Brain microvascular endothelial cell (primary cell): ENCODE measurements around the gene LSP1.

Experiments used
- DNase-seq: peaks from one replicate; pipeline ENCODE4 v3.0.0-alpha.2; 2020
- H3K27ac ChIP-seq: fragments of 250-450 bp; sonication (Bioruptor Pico); 2 replicates; pipeline ENCODE4 v1.5.1; 2020; ENCODE audit warnings: mild to moderate bottlenecking, moderate library complexity
- H3K27me3 ChIP-seq: fragments of 250-450 bp; sonication (Bioruptor Pico); replicated peaks from 2 replicates; pipeline ENCODE4 v1.5.1; 2020; ENCODE audit warnings: mild to moderate bottlenecking
- H3K36me3 ChIP-seq: fragments of 250-450 bp; sonication (Bioruptor Pico); replicated peaks from 2 replicates; pipeline ENCODE4 v1.5.1; 2020; ENCODE audit warnings: mild to moderate bottlenecking
- H3K4me3 ChIP-seq: 2 replicates; pipeline ENCODE4 v1.5.1; 2011; ENCODE audit warnings: low read depth, mild to moderate bottlenecking, control low read depth, low read length, moderate library complexity
- CTCF ChIP-seq: IDR thresholded peaks from 2 replicates; pipeline ENCODE4 v1.5.1; 2011; ENCODE audit warnings: low read depth, mild to moderate bottlenecking, moderate library complexity, low read length, control low read depth, inconsistent platforms; ENCODE audit errors: missing control alignments
- in situ Hi-C: cut with HindIII; loops from 2 replicates; pipeline ENCODE4 v1.10.0; 2017; ENCODE audit warnings: low sequenced_read_pairs, low pct_ligation_motif_present

Gene LSP1

DNA sequence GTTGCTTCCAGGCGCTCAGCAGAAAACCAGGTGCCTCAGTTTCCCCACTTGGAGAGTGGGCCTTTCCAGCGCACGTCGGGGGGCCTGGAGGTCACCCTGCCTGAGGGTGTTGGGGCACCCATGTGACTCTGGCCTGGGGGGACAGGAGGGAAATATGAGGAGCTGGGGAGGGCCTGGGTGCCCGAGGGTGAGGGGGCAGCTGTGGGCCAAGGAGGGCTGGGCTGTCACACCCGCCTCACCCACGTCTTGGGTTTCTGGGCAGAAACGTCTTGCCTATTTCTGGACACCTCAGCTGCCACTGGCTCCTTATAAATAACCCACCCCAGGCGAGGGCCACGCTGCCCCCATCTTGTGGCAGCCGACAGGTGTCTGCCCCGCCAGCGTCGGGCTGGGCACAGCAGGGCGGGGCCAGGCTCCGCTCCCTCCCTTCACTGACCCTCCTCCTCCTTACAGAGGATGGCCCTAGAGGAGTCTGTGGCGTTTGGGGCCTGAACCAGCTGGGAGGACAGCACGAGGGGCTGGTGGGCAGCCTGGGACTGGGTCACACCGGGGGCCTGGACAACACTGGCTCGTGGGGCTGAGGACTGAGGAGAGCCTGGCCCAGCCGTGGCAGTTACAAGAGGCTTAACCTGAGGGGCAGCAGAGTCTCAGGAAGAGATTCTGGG is 68.2 kb downstream of the LSP1 start:
- DNase-seq: no peak
- in situ Hi-C loops: no loop called here
- H3K27ac ChIP-seq: no peak overlapping the region

DNA sequence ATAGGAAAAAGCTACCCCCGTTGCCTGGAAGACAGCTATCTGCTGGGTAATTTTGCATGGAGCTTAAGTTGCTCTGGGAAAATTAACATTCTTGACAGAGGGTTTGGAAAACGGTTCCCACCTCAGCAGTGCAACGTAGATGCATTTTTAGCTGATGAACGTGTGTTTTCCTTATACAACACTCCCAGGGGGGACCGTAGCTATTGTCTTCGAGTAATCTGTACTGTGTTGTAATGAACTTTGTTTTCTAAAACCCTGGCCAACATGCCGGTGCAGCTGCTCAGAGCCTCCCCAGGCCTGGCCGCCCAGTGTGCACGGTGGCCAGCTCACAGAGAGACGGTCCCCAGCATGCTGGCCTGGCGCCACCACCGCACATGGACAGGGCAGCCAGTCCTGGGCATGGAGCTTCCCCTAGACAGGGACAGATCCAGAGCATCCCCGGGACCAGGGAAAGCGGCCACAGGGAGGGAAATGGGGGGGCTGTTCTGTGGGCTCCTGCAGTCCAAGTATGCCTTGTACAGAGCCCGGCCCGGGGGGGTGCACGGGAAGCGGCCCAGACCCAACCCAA is 68.8 kb downstream of the LSP1 start:
- Histone ChIP-seq H3K4me3 (no peak overlapping the region), H3K27ac (no peak overlapping the region), H3K27me3 (no peaks in the 10 kb centered on the region), H3K36me3 (no peaks in the 10 kb centered on the region)
- in situ Hi-C loops: no loop called here
- no peak for TF ChIP-seq CTCF
- DNase-seq: no peak

More for the DNA sequence above, 68.2 kb downstream of the LSP1 start:
- TF ChIP-seq CTCF: no peak
- Histone ChIP-seq H3K27me3 (no peaks in the 10 kb centered on the region), H3K36me3 (no peaks in the 10 kb centered on the region), H3K4me3 (no peak overlapping the region)

- in situ Hi-C loops: no loop called here
- TF ChIP-seq CTCF: no peak
- Histone ChIP-seq H3K27me3 (no peaks in the 10 kb centered on the region), H3K27ac (no peak overlapping the region), H3K4me3 (no peak overlapping the region), H3K36me3 (no peaks in the 10 kb centered on the region)
- no peak for DNase-seq
These were observed 69.7 kb downstream of the LSP1 start for GRCh38 chr11:1922481-1923081.

- Histone ChIP-seq H3K4me3 (no peak overlapping the region), H3K27ac (no peak overlapping the region), H3K27me3 (no peaks in the 10 kb centered on the region), H3K36me3 (no peaks in the 10 kb centered on the region)
- no peak for TF ChIP-seq CTCF
- in situ Hi-C loops: no loop called here
- DNase-seq: no peak
These were observed 70.5 kb downstream of the LSP1 start for GRCh38 chr11:1923201-1923956.

DNA sequence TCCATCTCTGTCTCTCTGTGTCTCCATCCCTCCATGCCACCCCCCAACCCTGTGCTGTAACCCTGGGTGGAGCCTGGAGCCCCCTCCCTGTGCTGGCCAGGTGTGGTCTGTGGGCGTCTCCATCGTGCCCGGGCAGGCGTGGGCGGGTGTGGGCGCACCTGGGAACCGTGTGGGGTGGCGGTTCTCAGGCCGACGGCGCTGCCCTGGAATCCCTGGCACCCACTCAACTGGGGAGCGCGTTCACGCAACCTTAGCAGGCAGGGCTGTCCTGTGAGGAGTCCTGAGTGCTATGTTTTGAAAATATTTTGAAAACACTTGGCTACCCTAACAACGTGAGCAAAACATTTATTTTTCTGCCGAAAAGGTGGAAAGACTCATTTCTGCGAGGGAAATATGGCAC is 71.3 kb downstream of the LSP1 start:
- no peak for DNase-seq
- in situ Hi-C loops: no loop called here
- no peaks in the 10 kb centered on the region for H3K36me3 ChIP-seq
- TF ChIP-seq CTCF: no peak
- no peak overlapping the region for H3K4me3 ChIP-seq
- no peak overlapping the region for H3K27ac ChIP-seq
- no peaks in the 10 kb centered on the region for H3K27me3 ChIP-seq
